ENCODE data around the gene HDAC4.

DNA sequence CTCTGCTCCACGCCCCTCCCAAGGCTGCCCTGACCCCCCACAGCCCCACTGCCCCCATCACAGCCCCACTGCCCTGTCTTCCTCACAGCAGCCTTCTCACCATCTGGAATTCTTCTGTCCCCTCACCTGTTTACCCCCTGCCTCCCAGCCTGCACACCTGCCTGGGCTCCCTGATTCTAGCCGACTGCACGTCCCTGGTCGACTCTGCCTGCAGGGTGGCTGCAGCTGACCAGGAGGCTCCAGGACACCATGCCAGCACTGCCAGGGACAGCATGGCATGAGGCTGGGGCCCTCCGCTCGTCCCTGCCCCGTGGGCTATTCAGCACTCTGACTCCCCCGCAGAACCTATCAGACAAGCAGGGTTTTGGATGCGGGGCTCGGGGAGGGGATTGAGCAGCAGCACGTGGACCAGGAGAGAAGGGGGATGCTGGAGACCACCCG is 254.1 kb downstream of the HDAC4 start:
- TF ChIP-seq, protein P1, sequence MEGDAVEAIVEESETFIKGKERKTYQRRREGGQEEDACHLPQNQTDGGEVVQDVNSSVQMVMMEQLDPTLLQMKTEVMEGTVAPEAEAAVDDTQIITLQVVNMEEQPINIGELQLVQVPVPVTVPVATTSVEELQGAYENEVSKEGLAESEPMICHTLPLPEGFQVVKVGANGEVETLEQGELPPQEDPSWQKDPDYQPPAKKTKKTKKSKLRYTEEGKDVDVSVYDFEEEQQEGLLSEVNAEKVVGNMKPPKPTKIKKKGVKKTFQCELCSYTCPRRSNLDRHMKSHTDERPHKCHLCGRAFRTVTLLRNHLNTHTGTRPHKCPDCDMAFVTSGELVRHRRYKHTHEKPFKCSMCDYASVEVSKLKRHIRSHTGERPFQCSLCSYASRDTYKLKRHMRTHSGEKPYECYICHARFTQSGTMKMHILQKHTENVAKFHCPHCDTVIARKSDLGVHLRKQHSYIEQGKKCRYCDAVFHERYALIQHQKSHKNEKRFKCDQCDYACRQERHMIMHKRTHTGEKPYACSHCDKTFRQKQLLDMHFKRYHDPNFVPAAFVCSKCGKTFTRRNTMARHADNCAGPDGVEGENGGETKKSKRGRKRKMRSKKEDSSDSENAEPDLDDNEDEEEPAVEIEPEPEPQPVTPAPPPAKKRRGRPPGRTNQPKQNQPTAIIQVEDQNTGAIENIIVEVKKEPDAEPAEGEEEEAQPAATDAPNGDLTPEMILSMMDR (conservative IDR thresholded peaks at IDR 0.05; ENCODE audit: low read depth in 2 of 2) = no peak
- TF ChIP-seq EZH2 (IDR thresholded peaks at IDR 0.05; ENCODE audit: low read depth, unreplicated experiment) (no peak), JUNB (IDR thresholded peaks at IDR 0.05; ENCODE audit: unreplicated experiment) (no peak), NANOG (IDR thresholded peaks at IDR 0.05; ENCODE audit: borderline replicate concordance) (no peak)

Data from GM23338 (cell line).